Activated CD4-positive, alpha-beta T cell treated with anti-CD3 and anti-CD28 coated beads for 24 hours (primary cell): ENCODE data around the gene MKI67.

Experiments
- DNase-seq, 2 donors: peaks; one replicate each; pipeline ENCODE4 v3.0.0-alpha.2; 2020; ENCODE audit warnings: low read depth in 2 of 2

The MKI67 gene

GRCh38 chr10:128083191-128083895 lies 42.9 kb downstream of the MKI67 start:
- no peak for DNase-seq

GRCh38 chr10:128081720-128082119 lies 44.5 kb downstream of the MKI67 start:
- DNase-seq, result no peak

GRCh38 chr10:128081222-128081621 lies 45.0 kb downstream of the MKI67 start:
- no peak for DNase-seq

GRCh38 chr10:128080641-128081040 lies 45.6 kb downstream of the MKI67 start:
- DNase-seq, result no peak

- DNase-seq, result no peak
Measured at GRCh38 chr10:128080231-128080630, 46.0 kb downstream of the MKI67 start.

GRCh38 chr10:128078136-128078969 lies 47.9 kb downstream of the MKI67 start:
- no peak for DNase-seq

- no peak for DNase-seq
Measured at GRCh38 chr10:128077155-128077875, 48.9 kb downstream of the MKI67 start.

GRCh38 chr10:128074589-128074988 lies 51.6 kb downstream of the MKI67 start:
- DNase-seq, result no peak

GRCh38 chr10:128073890-128074289 lies 52.3 kb downstream of the MKI67 start:
- no peak for DNase-seq

- DNase-seq, result no peak
Measured at GRCh38 chr10:128072941-128073645, 53.1 kb downstream of the MKI67 start.

GRCh38 chr10:128072046-128072445 lies 54.2 kb downstream of the MKI67 start:
- DNase-seq, result no peak

- DNase-seq, result no peak
Measured at GRCh38 chr10:128071417-128071782, 54.8 kb downstream of the MKI67 start.

- DNase-seq, result no peak
Measured at GRCh38 chr10:128070721-128071416, 55.4 kb downstream of the MKI67 start.

- DNase-seq, result no peak
Measured at GRCh38 chr10:128070161-128070560, 56.1 kb downstream of the MKI67 start.

- peak; percentile 71 to 77 for DNase-seq
Measured at GRCh38 chr10:128069351-128070051, 56.7 kb downstream of the MKI67 start.

GRCh38 chr10:128068398-128069285 lies 57.6 kb downstream of the MKI67 start:
- DNase-seq, result no peak

- no peak for DNase-seq
Measured at GRCh38 chr10:128067691-128068397, 58.4 kb downstream of the MKI67 start.

GRCh38 chr10:128066870-128067382 lies 59.3 kb downstream of the MKI67 start:
- DNase-seq, result no peak
